Stomach (tissue), 9 donors: ENCODE results near the gene RPL35A. TPM values are rescaled to one million over a fixed set of nuclear protein-coding genes. Genes with fewer than 3 reads are reported as not detected.

Source experiments
- DNase-seq, 2 donors: peaks; one replicate each; pipeline versions ENCODE4 v3.0.0 to v3.0.0-alpha.2; 2013 to 2019
- H3K27ac ChIP-seq, 5 donors: fragments of 200-600 bp in 4 of 5; sonication (generic) in 4 of 5; one replicate each; pipeline ENCODE4 v1.5.1; 2013 to 2019; ENCODE audit warnings: mild to moderate bottlenecking in 1 of 5, moderate library complexity in 1 of 5
- H3K27me3 ChIP-seq, 3 donors: fragments of 200-600 bp; sonication (generic); one replicate each; pipeline ENCODE4 v1.5.1; 2017 to 2019; ENCODE audit warnings: mixed run types in 1 of 3
- H3K36me3 ChIP-seq, 4 donors: fragments of 200-600 bp; sonication (generic); 1 replicate in 3 of 4; 2 replicates in 1 of 4; pipeline ENCODE4 v1.5.1; 2016 to 2019
- H3K4me1 ChIP-seq, 4 donors: fragments of 200-600 bp; sonication (generic); one replicate each; pipeline ENCODE4 v1.5.1; 2016 to 2019
- H3K4me3 ChIP-seq, 4 donors: fragments of 200-600 bp; sonication (generic) in 3 of 4; one replicate each; pipeline ENCODE4 v1.5.1; 2016 to 2019; ENCODE audit warnings: mild to moderate bottlenecking in 1 of 4
- H3K9me3 ChIP-seq, 4 donors: fragments of 200-600 bp; sonication (generic); one replicate each; pipeline ENCODE4 v1.5.1; 2016 to 2019
- EP300 ChIP-seq: sonication (generic); formaldehyde crosslinking; IDR thresholded peaks from one replicate; pipeline ENCODE4 v1.6.1; 2017; ENCODE audit warnings: antibody characterized with exemption
- POLR2A ChIP-seq, 4 donors: fragments of 450-650 bp; IDR thresholded peaks; one replicate each; pipeline ENCODE4 v1.6.1; 2016; ENCODE audit warnings: antibody characterized with exemption in 4 of 4, control low read depth in 2 of 4, mild to moderate bottlenecking in 1 of 4, moderate library complexity in 1 of 4
- POLR2AphosphoS5 ChIP-seq, 3 donors: sonication (generic); formaldehyde crosslinking; IDR thresholded peaks; one replicate each; pipeline ENCODE4 v1.6.1; 2016; ENCODE audit warnings: antibody characterized with exemption in 3 of 3
- WGBS, 5 donors: extraction: QIAGEN DNeasy Blood & Tissue Kit in 3 of 5; methylation state at CpG; one replicate each; pipeline versions ENCODE4 v1.1.5 to v1.1.7; 2013 to 2018; 5-methylcytosine and 5-hydroxymethylcytosine counted together
- intact Hi-C: fragments of 100-400 bp; cut with DNase I; formaldehyde crosslinking; loops from one replicate; pipeline ENCODE4 v1.15.1; 2023; ENCODE audit warnings: low total_unique reads
- polyA plus RNA-seq, 3 donors: library from polyadenylated mRNA; stranded (reverse); fragments of 200-250 nt; gene quantifications; one replicate each; pipeline ENCODE4 v1.2.3, GENCODE V29; 2013
- small RNA-seq, 4 donors: library from RNA; depleted of rRNA; stranded (forward); fragments of <200 nt; gene quantifications; one replicate each; pipeline ENCODE3, GENCODE V24; 2016
- total RNA-seq, 5 donors: library from RNA; depleted of rRNA; stranded (reverse); fragments of >200 nt; gene quantifications; one replicate each; pipeline versions ENCODE4 v1.1.0 to v1.2.3, GENCODE V29; 2014 to 2016
- TF ChIP-seq, protein P1 (sequence below), 7 experiments: fragments of 450-650 bp in 4 of 7; fragments of 200-600 bp in 3 of 7; sonication (generic) in 3 of 7; IDR thresholded peaks; one replicate each; pipeline ENCODE4 v1.5.1; 2016 to 2019; ENCODE audit warnings: antibody characterized with exemption in 7 of 7, control low read depth in 2 of 7, mild to moderate bottlenecking in 1 of 7
- donor health status: healthy with polysubstance abuse.
- donor health status: Bipolar disorder and iron deficiency.
- donor health status: healthy.

RPL35A gene
- total and polyA plus RNA-seq, 8 donors: 30.4 to 2,972 (median 770) TPM

DNA sequence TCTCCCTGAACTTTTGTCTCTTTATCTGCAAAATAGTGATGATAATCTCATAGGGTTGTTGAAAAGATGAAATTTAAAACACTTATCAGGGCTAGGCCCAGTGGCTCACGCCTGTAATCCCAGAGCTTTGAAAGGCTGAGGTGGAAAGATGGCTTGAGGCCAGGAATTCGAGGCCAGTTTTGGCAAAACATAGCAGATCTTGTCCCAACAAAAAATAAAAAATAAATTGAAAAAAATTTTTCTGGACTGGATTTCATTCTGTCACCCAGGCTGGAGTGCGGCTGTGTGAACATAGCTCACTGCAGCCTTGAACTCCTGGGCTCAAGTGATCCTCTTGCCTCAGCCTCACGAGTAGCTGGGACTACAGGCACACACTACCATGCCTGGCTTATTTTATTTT lies 39.7 kb downstream of the RPL35A start:
- intact Hi-C loops: no loop called here
- no peak overlapping the region for H3K27ac ChIP-seq
- peak in 1 of 2 donors; percentile 9 for DNase-seq
- no peaks in the 10 kb centered on the region for H3K27me3 ChIP-seq
- no peaks in the 10 kb centered on the region for H3K4me1 ChIP-seq
- peaks cover 0 to 38% (median 27%) of the 10 kb centered on the region in 4 donors for H3K36me3 ChIP-seq
- WGBS, 5 donors: 75 to 86% (median 79%) methylated on average over 4 of the region's 4 CpGs
- TF ChIP-seq, protein P1, sequence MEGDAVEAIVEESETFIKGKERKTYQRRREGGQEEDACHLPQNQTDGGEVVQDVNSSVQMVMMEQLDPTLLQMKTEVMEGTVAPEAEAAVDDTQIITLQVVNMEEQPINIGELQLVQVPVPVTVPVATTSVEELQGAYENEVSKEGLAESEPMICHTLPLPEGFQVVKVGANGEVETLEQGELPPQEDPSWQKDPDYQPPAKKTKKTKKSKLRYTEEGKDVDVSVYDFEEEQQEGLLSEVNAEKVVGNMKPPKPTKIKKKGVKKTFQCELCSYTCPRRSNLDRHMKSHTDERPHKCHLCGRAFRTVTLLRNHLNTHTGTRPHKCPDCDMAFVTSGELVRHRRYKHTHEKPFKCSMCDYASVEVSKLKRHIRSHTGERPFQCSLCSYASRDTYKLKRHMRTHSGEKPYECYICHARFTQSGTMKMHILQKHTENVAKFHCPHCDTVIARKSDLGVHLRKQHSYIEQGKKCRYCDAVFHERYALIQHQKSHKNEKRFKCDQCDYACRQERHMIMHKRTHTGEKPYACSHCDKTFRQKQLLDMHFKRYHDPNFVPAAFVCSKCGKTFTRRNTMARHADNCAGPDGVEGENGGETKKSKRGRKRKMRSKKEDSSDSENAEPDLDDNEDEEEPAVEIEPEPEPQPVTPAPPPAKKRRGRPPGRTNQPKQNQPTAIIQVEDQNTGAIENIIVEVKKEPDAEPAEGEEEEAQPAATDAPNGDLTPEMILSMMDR (IDR thresholded peaks at IDR 0.05): no peak
- TF ChIP-seq POLR2A (IDR thresholded peaks at IDR 0.05) (no peak), POLR2AphosphoS5 (IDR thresholded peaks at IDR 0.05) (no peak), EP300 (no peak)
- no peaks in the 10 kb centered on the region for H3K9me3 ChIP-seq
- no peak overlapping the region for H3K4me3 ChIP-seq

DNA sequence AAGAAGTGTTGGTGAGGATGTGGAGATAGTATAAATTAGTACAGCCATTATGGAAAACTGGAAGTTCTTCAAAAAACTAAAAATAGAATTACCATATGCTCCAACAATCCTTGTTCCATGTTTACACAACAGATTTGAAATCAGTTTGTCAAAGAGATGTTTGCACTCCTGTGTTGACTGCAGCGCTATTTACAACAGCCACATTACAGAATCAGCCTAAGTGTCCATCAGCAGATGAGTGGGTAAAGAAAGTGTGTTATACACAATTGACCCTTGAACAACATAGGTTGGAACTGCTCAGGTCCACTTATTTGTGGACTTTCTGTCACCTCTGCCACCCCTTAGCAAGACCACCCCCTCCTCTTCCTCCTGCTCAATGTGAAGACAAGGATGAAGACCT lies 44.7 kb downstream of the RPL35A start:
- Histone ChIP-seq H3K36me3 (peaks cover 0 to 46% (median 36%) of the 10 kb centered on the region in 4 donors), H3K27me3 (no peaks in the 10 kb centered on the region), H3K27ac (no peak overlapping the region), H3K9me3 (no peaks in the 10 kb centered on the region), H3K4me1 (no peaks in the 10 kb centered on the region), H3K4me3 (no peak overlapping the region)
- intact Hi-C loops: no loop called here
- DNase-seq: no peak
- 59 to 79% (median 70%) methylated on average over 1 of the region's 1 CpG for WGBS, 5 donors
- TF ChIP-seq, protein P1 (IDR thresholded peaks at IDR 0.05): no peak
- TF ChIP-seq EP300 (no peak), POLR2A (IDR thresholded peaks at IDR 0.05) (no peak), POLR2AphosphoS5 (IDR thresholded peaks at IDR 0.05) (no peak)

DNA sequence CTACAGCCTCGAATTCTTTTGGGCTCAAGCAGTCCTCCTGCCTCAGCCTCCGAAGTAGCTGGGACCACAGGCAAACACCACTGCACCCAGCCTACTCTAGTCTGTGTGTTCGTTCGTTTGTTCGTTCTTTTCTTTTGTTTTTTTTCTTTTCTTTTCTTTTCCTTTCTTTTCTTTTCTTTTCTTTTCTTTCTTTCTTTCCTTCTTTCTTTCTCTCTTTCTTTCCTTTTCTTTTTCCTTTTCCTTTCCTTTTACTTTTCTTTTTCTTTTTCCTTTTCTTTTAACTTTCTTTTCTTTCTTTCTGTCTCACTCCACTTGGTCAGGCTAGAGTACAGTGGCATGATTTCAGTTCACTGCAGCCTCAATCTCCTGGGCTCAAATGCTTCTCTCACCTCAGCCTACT lies 46.9 kb downstream of the RPL35A start:
- Histone ChIP-seq H3K27ac (no peak overlapping the region), H3K36me3 (peaks cover 0 to 52% (median 34%) of the 10 kb centered on the region in 4 donors), H3K4me3 (no peak overlapping the region), H3K9me3 (no peaks in the 10 kb centered on the region), H3K4me1 (no peaks in the 10 kb centered on the region), H3K27me3 (no peaks in the 10 kb centered on the region)
- intact Hi-C loops: no loop called here
- WGBS, 5 donors: 83 to 94% (median 91%) methylated on average over 5 of the region's 5 CpGs
- TF ChIP-seq POLR2A (IDR thresholded peaks at IDR 0.05) (no peak), EP300 (no peak), POLR2AphosphoS5 (IDR thresholded peaks at IDR 0.05) (no peak)
- TF ChIP-seq, protein P1 (IDR thresholded peaks at IDR 0.05): no peak
- DNase-seq: no peak

DNA sequence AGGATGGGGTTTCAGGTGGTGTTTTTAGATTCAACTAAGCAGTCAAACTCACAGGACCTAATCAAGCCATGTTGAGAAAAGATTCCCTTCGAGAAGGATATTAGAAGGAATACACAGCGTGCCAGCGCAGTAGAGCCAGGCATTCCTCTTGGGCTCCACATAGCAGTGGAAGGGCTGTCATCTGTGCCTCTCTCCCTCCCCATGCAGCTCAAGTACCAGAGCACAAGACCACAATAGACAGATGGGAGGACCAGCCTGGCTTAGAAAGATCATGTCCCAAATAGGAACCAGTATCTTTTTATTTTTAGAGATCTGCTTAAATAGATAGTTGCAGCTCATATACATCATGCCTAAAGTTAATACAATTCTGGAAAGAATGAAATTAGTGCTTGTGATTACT lies 47.9 kb downstream of the RPL35A start:
- intact Hi-C loops: no loop called here
- Histone ChIP-seq H3K4me1 (no peaks in the 10 kb centered on the region), H3K4me3 (no peak overlapping the region), H3K36me3 (peaks cover 0 to 59% (median 35%) of the 10 kb centered on the region in 4 donors), H3K27ac (no peak overlapping the region), H3K27me3 (no peaks in the 10 kb centered on the region), H3K9me3 (no peaks in the 10 kb centered on the region)
- no peak for TF ChIP-seq EP300
- no peak for DNase-seq
- 92 to 98% (median 97%) methylated on average over 3 of the region's 3 CpGs for WGBS, 5 donors

Small RNA genes within 50 kb of the gene (small RNA-seq; reads per million reads assigned to genes)
- 0 reads per million in 4 donors for gene RNU6-621P

Other genes starting within 250 kb of the RPL35A start
- gene RUBCN, start 213.3 kb upstream of the RPL35A start, total RNA-seq: 10 to 100 TPM; 15.2 to 96.8 (median 67.0) TPM
- 1 to 10 TPM; 5.4 to 6.5 (median 6.1) TPM for gene RUBCN, start 213.3 kb upstream of the RPL35A start, polyA plus RNA-seq
- 10 to 100 TPM; 26.3 to 47.0 (median 38.5) TPM for gene FYTTD1, start 200.3 kb upstream of the RPL35A start, total RNA-seq
- gene FYTTD1, start 200.3 kb upstream of the RPL35A start, polyA plus RNA-seq: 10 to 100 TPM in 2 of 3 donors, 1 to 10 TPM in 1; 9.4 to 21.1 (median 15.5) TPM
- gene LRCH3, start 158.9 kb upstream of the RPL35A start, total RNA-seq: 100 to 1,000 TPM in 1 of 5 donors, 10 to 100 TPM in 4; 28.7 to 117 (median 47.3) TPM
- gene LRCH3, start 158.9 kb upstream of the RPL35A start, polyA plus RNA-seq: 1 to 10 TPM; 5.9 to 6.7 (median 6.6) TPM
- 10 to 100 TPM in 2 of 5 donors, 1 to 10 TPM in 3; 1.4 to 13.8 (median 5.8) TPM for gene LMLN, start 10.0 kb downstream of the RPL35A start, total RNA-seq
- 1 to 10 TPM in 1 of 3 donors, under 1 TPM in 2; 0.15 to 1.7 (median 0.75) TPM for gene LMLN, start 10.0 kb downstream of the RPL35A start, polyA plus RNA-seq